SU-DHL-6 (cell line): ENCODE results near the gene NOTUM.

Source experiments
- H2AFZ ChIP-seq: fragments of 200-600 bp; sonication (generic); 2 replicates; pipeline ENCODE4 v1.6.1; 2014; ENCODE audit warnings: low read depth, mild to moderate bottlenecking, moderate library complexity, mixed read lengths, antibody characterized with exemption, low read length; ENCODE audit not compliant: severe bottlenecking
- H3F3A ChIP-seq: fragments of 200-600 bp; shearing (Covaris generic); 2 replicates; pipeline ENCODE4 v1.6.0; 2016; ENCODE audit warnings: antibody characterized with exemption, mild to moderate bottlenecking; ENCODE audit not compliant: insufficient read depth
- H3K27ac ChIP-seq: fragments of 200-600 bp; sonication (generic); 2 replicates; pipeline ENCODE4 v1.5.1; 2016; ENCODE audit warnings: low read depth, mild to moderate bottlenecking, low read length, moderate library complexity, mixed read lengths
- H3K27me3 ChIP-seq: fragments of 200-600 bp; sonication (generic), shearing (Covaris generic); 2 replicates; pipeline ENCODE4 v1.6.0; 2014; ENCODE audit warnings: mild to moderate bottlenecking, low read length
- H3K36me3 ChIP-seq: fragments of 200-600 bp; sonication (generic); 2 replicates; pipeline ENCODE4 v1.6.1; 2014; ENCODE audit warnings: mild to moderate bottlenecking, low read length, mixed read lengths
- H3K4me2 ChIP-seq: fragments of 300-600, 200-600 bp; shearing (Covaris generic), sonication (generic); 2 replicates; pipeline ENCODE4 v1.6.0; 2014; ENCODE audit warnings: low read length, low read depth, mild to moderate bottlenecking; ENCODE audit not compliant: poor library complexity, severe bottlenecking
- H3K4me3 ChIP-seq: fragments of 200-600 bp; sonication (generic); 2 replicates; pipeline ENCODE4 v1.5.1; 2014; ENCODE audit warnings: antibody characterized with exemption, low read length, mild to moderate bottlenecking, mixed read lengths; ENCODE audit not compliant: insufficient read depth, poor library complexity, severe bottlenecking
- H3K79me2 ChIP-seq: fragments of 200-600 bp; sonication (generic); 2 replicates; pipeline ENCODE4 v1.6.1; 2014; ENCODE audit warnings: mild to moderate bottlenecking, low read length, moderate library complexity; ENCODE audit not compliant: insufficient read depth
- H3K9ac ChIP-seq: fragments of 200-600 bp; sonication (generic); 2 replicates; pipeline ENCODE4 v1.7.0; 2014; ENCODE audit warnings: mild to moderate bottlenecking, low read length
- H3K9me2 ChIP-seq: fragments of 200-600 bp; sonication (generic); replicated peaks from 2 replicates; pipeline ENCODE4 v1.6.1; 2014; ENCODE audit warnings: low read length; ENCODE audit not compliant: insufficient read depth
- H3K9me3 ChIP-seq: fragments of 200-600 bp; sonication (generic); 2 replicates; pipeline ENCODE4 v1.6.1; 2014; ENCODE audit warnings: low read length, mixed read lengths; ENCODE audit not compliant: insufficient read depth
- H4K20me1 ChIP-seq: fragments of 200-600 bp; sonication (generic); 2 replicates; pipeline ENCODE4 v1.6.1; 2014; ENCODE audit warnings: low read depth, mild to moderate bottlenecking, antibody characterized with exemption, low read length, moderate library complexity, mixed read lengths
- EZH2phosphoT487 ChIP-seq: fragments of 200-600 bp; sonication (generic), shearing (Covaris generic); conservative IDR thresholded peaks from 2 replicates; pipeline ENCODE4 v1.6.1; 2018; ENCODE audit warnings: mild to moderate bottlenecking, antibody characterized with exemption, low read length, moderate library complexity, mixed read lengths
- TF ChIP-seq, protein P1 (sequence below): fragments of 200-600 bp; sonication (generic); IDR thresholded peaks from one replicate; pipeline ENCODE4 v1.5.1; 2017; ENCODE audit warnings: antibody characterized with exemption, mild to moderate bottlenecking, low read length, moderate library complexity; ENCODE audit not compliant: insufficient read depth, poor library complexity, severe bottlenecking

The NOTUM gene

DNA sequence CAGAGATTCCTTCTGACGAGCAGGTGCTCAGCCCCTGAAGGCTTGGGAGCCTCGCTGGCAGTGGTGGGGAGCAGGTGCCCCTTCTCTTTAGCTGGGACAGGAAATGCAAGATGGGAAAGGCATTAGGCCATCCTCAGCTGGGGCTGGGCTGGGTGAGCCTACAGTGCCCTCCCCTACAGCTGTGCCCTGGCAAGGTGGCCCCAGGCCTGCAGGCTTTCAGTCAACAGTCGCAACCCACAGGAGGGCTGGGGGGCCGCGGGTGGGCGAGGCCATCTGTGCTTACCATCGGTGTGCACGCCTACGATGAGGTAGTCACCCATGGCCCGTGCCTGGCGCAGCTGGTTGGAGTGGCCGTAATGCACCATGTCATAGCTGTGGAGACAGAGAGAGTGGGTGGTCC lies 51.8 kb downstream of the NOTUM start:
- H3K79me2 ChIP-seq = peaks cover 4% of the 10 kb centered on the region; the same call in 1 of the 2 replicates
- no peak overlapping the region for H3K4me2 ChIP-seq
- H4K20me1 ChIP-seq = no peaks in the 10 kb centered on the region
- no peaks in the 10 kb centered on the region for H3K9me2 ChIP-seq
- TF ChIP-seq EZH2phosphoT487 = no peak
- TF ChIP-seq, protein P1, sequence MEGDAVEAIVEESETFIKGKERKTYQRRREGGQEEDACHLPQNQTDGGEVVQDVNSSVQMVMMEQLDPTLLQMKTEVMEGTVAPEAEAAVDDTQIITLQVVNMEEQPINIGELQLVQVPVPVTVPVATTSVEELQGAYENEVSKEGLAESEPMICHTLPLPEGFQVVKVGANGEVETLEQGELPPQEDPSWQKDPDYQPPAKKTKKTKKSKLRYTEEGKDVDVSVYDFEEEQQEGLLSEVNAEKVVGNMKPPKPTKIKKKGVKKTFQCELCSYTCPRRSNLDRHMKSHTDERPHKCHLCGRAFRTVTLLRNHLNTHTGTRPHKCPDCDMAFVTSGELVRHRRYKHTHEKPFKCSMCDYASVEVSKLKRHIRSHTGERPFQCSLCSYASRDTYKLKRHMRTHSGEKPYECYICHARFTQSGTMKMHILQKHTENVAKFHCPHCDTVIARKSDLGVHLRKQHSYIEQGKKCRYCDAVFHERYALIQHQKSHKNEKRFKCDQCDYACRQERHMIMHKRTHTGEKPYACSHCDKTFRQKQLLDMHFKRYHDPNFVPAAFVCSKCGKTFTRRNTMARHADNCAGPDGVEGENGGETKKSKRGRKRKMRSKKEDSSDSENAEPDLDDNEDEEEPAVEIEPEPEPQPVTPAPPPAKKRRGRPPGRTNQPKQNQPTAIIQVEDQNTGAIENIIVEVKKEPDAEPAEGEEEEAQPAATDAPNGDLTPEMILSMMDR = no peak
- peaks cover 5% of the 10 kb centered on the region; the same call in 1 of the 2 replicates for H3F3A ChIP-seq
- no peak overlapping the region for H3K9ac ChIP-seq
- H3K36me3 ChIP-seq = no peaks in the 10 kb centered on the region
- no peak overlapping the region for H3K27ac ChIP-seq
- no peak overlapping the region for H3K4me3 ChIP-seq
- no peak overlapping the region for H2AFZ ChIP-seq
- no peaks in the 10 kb centered on the region for H3K9me3 ChIP-seq
- no peaks in the 10 kb centered on the region for H3K27me3 ChIP-seq

DNA sequence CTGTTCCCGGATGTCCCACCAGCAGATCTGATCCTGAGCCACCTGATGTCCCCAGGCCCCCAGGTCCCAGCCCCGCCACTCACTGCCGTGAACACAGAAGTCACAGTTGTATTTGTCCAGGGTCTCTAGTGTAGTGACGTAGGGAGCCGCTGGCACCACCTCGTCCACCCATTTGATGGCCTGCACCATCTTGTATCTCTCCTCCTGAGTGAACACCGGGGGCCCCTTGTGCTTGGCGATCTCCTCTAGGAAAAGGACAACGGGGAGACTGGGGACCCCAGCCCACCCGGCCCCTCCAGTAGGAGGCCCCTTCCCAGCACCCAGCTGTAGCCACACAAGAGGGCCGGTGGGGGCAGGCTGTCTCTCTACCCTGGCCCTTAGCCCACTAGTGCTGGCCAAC lies 52.2 kb downstream of the NOTUM start:
- Histone ChIP-seq H3K27ac (no peak overlapping the region), H3F3A (peaks cover 5% of the 10 kb centered on the region; the same call in 1 of the 2 replicates), H2AFZ (no peak overlapping the region), H3K9me3 (no peaks in the 10 kb centered on the region), H3K4me2 (no peak overlapping the region), H4K20me1 (no peaks in the 10 kb centered on the region), H3K4me3 (no peak overlapping the region), H3K9me2 (no peaks in the 10 kb centered on the region), H3K27me3 (no peaks in the 10 kb centered on the region), H3K79me2 (peaks cover 4% of the 10 kb centered on the region; the same call in 1 of the 2 replicates), H3K36me3 (no peaks in the 10 kb centered on the region), H3K9ac (no peak overlapping the region)
- no peak for TF ChIP-seq EZH2phosphoT487
- TF ChIP-seq, protein P1 = no peak

DNA sequence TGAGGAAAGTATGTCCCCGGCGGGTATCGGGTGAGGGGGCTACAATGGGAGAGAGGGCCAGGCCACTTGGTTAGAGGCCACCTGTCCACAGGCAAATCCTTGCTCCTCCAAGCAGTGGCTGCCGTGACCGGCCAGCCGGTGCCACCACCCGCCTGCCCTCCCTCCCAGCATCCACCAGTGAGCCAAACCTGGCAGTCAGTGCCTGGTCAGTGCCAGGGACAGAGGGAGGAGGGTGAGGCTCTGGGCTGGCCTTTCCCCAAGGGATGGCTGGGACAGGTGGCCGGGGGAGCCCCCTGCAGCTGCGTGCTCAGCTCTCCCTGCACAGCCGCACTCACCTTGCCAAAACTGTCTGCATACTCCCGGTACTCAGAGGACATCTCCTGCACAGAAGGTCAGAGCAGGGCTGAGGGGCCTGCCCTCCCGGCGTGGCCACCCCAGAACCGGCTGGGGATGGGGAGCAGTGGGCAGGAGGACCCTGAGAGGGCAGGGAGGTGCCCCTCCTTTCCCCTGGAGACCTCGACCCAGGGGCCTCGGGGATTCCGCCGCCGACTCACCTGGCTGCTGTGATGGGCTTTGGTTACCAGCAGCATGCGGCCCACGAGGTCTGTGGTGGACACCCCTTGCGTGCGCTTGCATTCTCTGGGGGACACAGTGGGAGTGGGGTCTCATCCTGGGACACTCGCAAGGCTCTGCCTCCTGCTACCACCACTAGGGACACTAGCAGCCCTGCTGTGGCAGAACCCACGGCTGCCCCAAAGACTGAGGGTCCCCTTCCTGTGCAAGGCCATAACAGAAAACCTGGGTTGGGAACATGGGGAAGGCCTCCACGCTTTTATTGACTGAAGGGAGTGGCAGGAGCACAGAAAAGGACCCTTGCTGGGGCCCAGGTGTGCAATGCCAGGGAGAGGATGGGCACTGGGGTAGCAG lies 53.5 kb downstream of the NOTUM start:
- no peak for TF ChIP-seq EZH2phosphoT487
- TF ChIP-seq, protein P1 = no peak
- Histone ChIP-seq H2AFZ (no peak overlapping the region), H4K20me1 (no peaks in the 10 kb centered on the region), H3K4me3 (no peak overlapping the region), H3K9ac (no peak overlapping the region), H3K9me2 (no peaks in the 10 kb centered on the region), H3K9me3 (no peaks in the 10 kb centered on the region), H3K36me3 (no peaks in the 10 kb centered on the region), H3F3A (peaks cover 5% of the 10 kb centered on the region; the same call in 1 of the 2 replicates), H3K79me2 (peaks cover 4% of the 10 kb centered on the region; the same call in 1 of the 2 replicates), H3K27ac (no peak overlapping the region), H3K4me2 (no peak overlapping the region), H3K27me3 (no peaks in the 10 kb centered on the region)
